Astrocyte (in vitro differentiated cells and primary cell): ENCODE data around the gene ESYT1. TPM values are rescaled to one million over a fixed set of nuclear protein-coding genes. Genes with fewer than 3 reads are reported as not detected.

Experiments
- DNase-seq: peaks from one replicate; pipeline ENCODE4 v3.0.0-alpha.2; 2010; ENCODE audit warnings: low read depth
- FAIRE-seq: peaks from 2 replicates; lab custom pipeline; 2011; peaks lifted over from hg19 to GRCh38; lab: Jason Lieb, UNC
- H2AFZ ChIP-seq: 2 replicates; pipeline ENCODE4 v1.6.0; 2012; ENCODE audit warnings: low read depth, low read length, inconsistent platforms
- H3K27ac ChIP-seq: 2 replicates; pipeline ENCODE4 v1.5.1; 2011; ENCODE audit warnings: low read depth, low read length, inconsistent platforms
- H3K27me3 ChIP-seq: 2 replicates; pipeline ENCODE4 v1.6.0; 2011; ENCODE audit warnings: low read length, inconsistent platforms; ENCODE audit not compliant: insufficient read depth
- H3K36me3 ChIP-seq: 2 replicates; pipeline ENCODE4 v1.5.1; 2011; ENCODE audit warnings: low read length, inconsistent platforms; ENCODE audit not compliant: insufficient read depth
- H3K4me1 ChIP-seq: 2 replicates; pipeline ENCODE4 v1.5.1; 2011; ENCODE audit warnings: low read length, inconsistent platforms; ENCODE audit not compliant: insufficient read depth
- H3K4me2 ChIP-seq: 2 replicates; pipeline ENCODE4 v1.6.0; 2012; ENCODE audit warnings: low read length, inconsistent platforms
- H3K4me3 ChIP-seq: 2 replicates; pipeline ENCODE4 v1.5.1; 2011; ENCODE audit warnings: low read depth, mild to moderate bottlenecking, low read length, inconsistent platforms; ENCODE audit not compliant: insufficient read depth
- H3K79me2 ChIP-seq: 2 replicates; pipeline ENCODE4 v1.6.0; 2012; ENCODE audit warnings: mild to moderate bottlenecking, low read length, inconsistent platforms; ENCODE audit not compliant: insufficient read depth
- H3K9ac ChIP-seq: 2 replicates; pipeline ENCODE4 v1.6.0; 2012; ENCODE audit warnings: mild to moderate bottlenecking, low read length, inconsistent platforms
- H3K9me3 ChIP-seq: 2 replicates; pipeline ENCODE4 v1.5.1; 2012; ENCODE audit warnings: low read depth, mild to moderate bottlenecking, low read length, inconsistent platforms; ENCODE audit not compliant: insufficient read depth
- H4K20me1 ChIP-seq: 2 replicates; pipeline ENCODE4 v1.6.0; 2012; ENCODE audit warnings: low read length, inconsistent platforms; ENCODE audit not compliant: insufficient read depth
- H3K27ac Mint-ChIP-seq: one replicate; pipeline ENCODE4 v1.8.0; 2021; ENCODE audit warnings: mild to moderate bottlenecking, mixed read lengths; ENCODE audit not compliant: unreplicated experiment
- H3K27me3 Mint-ChIP-seq: one replicate; pipeline ENCODE4 v1.8.0; 2021; ENCODE audit warnings: low read depth, mixed read lengths; ENCODE audit not compliant: unreplicated experiment
- H3K36me3 Mint-ChIP-seq: one replicate; pipeline ENCODE4 v1.8.0; 2021; ENCODE audit warnings: low read depth, mixed read lengths; ENCODE audit not compliant: unreplicated experiment
- H3K4me1 Mint-ChIP-seq: one replicate; pipeline ENCODE4 v1.8.0; 2021; ENCODE audit warnings: low read depth, mixed read lengths; ENCODE audit not compliant: unreplicated experiment
- H3K4me3 Mint-ChIP-seq: one replicate; pipeline ENCODE4 v1.8.0; 2021; ENCODE audit warnings: mild to moderate bottlenecking, moderate library complexity, mixed read lengths; ENCODE audit not compliant: unreplicated experiment
- H3K9me3 Mint-ChIP-seq: one replicate; pipeline ENCODE4 v1.8.0; 2021; ENCODE audit warnings: mild to moderate bottlenecking, mixed read lengths; ENCODE audit not compliant: unreplicated experiment
- CTCF ChIP-seq: IDR thresholded peaks from 2 replicates; pipeline ENCODE4 v1.5.1; 2011; ENCODE audit warnings: low read depth, mild to moderate bottlenecking, inconsistent platforms, low read length, moderate library complexity; ENCODE audit not compliant: insufficient read depth
- EZH2 ChIP-seq: IDR thresholded peaks from 2 replicates; pipeline ENCODE4 v1.6.1; 2012; ENCODE audit warnings: mild to moderate bottlenecking, low read length, inconsistent platforms; ENCODE audit not compliant: insufficient read depth
- total RNA-seq: library from RNA; stranded (reverse); gene quantifications from 2 replicates; pipeline ENCODE4 v1.2.1, GENCODE V29; 2021

Gene ESYT1
- total RNA-seq, 1 donor from 2014 or later: 142 TPM

- Histone ChIP-seq H4K20me1 (peaks cover 58% of the 10 kb centered on the region), H3K4me3 (peak overlapping the region; percentile 99), H3K27ac (peak overlapping the region; percentile 95), H3K9ac (peak overlapping the region; percentile 99), H3K4me2 (peak overlapping the region; percentile 99), H3K4me1 (peaks cover 33% of the 10 kb centered on the region), H3K9me3 (no peaks in the 10 kb centered on the region), H2AFZ (no peak overlapping the region), H3K36me3 (peaks cover 46% of the 10 kb centered on the region), H3K27me3 (no peaks in the 10 kb centered on the region), H3K79me2 (peaks cover 49% of the 10 kb centered on the region)
- H3K36me3 Mint-ChIP-seq: peaks cover 49% of the 10 kb centered on the region
- peak overlapping the region; percentile 91 for H3K4me3 Mint-ChIP-seq
- H3K27me3 Mint-ChIP-seq: no peaks in the 10 kb centered on the region
- peak; percentile 53 for DNase-seq
- peaks cover 17% of the 10 kb centered on the region for H3K4me1 Mint-ChIP-seq
- TF ChIP-seq CTCF: no peak
- no peaks in the 10 kb centered on the region for H3K9me3 Mint-ChIP-seq
- peak overlapping the region; percentile 99 for H3K27ac Mint-ChIP-seq
- FAIRE-seq: no peak
Measured at GRCh38 chr12:56158926-56159461, 30.9 kb downstream of the ESYT1 start.

- peaks cover 33% of the 10 kb centered on the region for H3K4me1 ChIP-seq
- H3K27ac ChIP-seq: peak overlapping the region; percentile 95
- FAIRE-seq (no peak), DNase-seq (no peak)
- peaks cover 60% of the 10 kb centered on the region for H4K20me1 ChIP-seq
- peaks cover 46% of the 10 kb centered on the region for H3K36me3 ChIP-seq
- Mint-ChIP-seq H3K36me3 (peaks cover 50% of the 10 kb centered on the region), H3K27me3 (no peaks in the 10 kb centered on the region), H3K4me1 (peaks cover 17% of the 10 kb centered on the region), H3K4me3 (peak overlapping the region; percentile 91), H3K9me3 (no peaks in the 10 kb centered on the region), H3K27ac (peak overlapping the region; percentile 99)
- H3K4me3 ChIP-seq: peak overlapping the region; percentile 99
- TF ChIP-seq CTCF: no peak
- no peaks in the 10 kb centered on the region for H3K9me3 ChIP-seq
- H2AFZ ChIP-seq: no peak overlapping the region
- no peaks in the 10 kb centered on the region for H3K27me3 ChIP-seq
- peak overlapping the region; percentile 99 for H3K4me2 ChIP-seq
- H3K9ac ChIP-seq: peak overlapping the region; percentile 99
- peaks cover 44% of the 10 kb centered on the region for H3K79me2 ChIP-seq
Measured at GRCh38 chr12:56159482-56160192, 31.6 kb downstream of the ESYT1 start.

- Mint-ChIP-seq H3K27ac (peak overlapping the region; percentile 70), H3K27me3 (no peaks in the 10 kb centered on the region), H3K4me3 (peak overlapping the region; percentile 91), H3K4me1 (peaks cover 17% of the 10 kb centered on the region), H3K36me3 (peaks cover 47% of the 10 kb centered on the region), H3K9me3 (no peaks in the 10 kb centered on the region)
- H2AFZ ChIP-seq: no peak overlapping the region
- H3K4me3 ChIP-seq: peak overlapping the region; percentile 99
- peak overlapping the region; percentile 99 for H3K9ac ChIP-seq
- H4K20me1 ChIP-seq: peaks cover 66% of the 10 kb centered on the region
- no peak for DNase-seq
- H3K36me3 ChIP-seq: peaks cover 45% of the 10 kb centered on the region
- FAIRE-seq: no peak
- no peak for TF ChIP-seq CTCF
- no peak for TF ChIP-seq EZH2
- peaks cover 33% of the 10 kb centered on the region for H3K4me1 ChIP-seq
- peaks cover 44% of the 10 kb centered on the region for H3K79me2 ChIP-seq
- peak overlapping the region; percentile 99 for H3K4me2 ChIP-seq
- peak overlapping the region; percentile 95 for H3K27ac ChIP-seq
- no peaks in the 10 kb centered on the region for H3K9me3 ChIP-seq
- H3K27me3 ChIP-seq: no peaks in the 10 kb centered on the region
Measured at GRCh38 chr12:56160193-56160763, 32.2 kb downstream of the ESYT1 start.
